Progenitor cell of endocrine pancreas (in vitro differentiated cells): ENCODE measurements around the gene CRK. TPM values are rescaled to one million over a fixed set of nuclear protein-coding genes. Genes with fewer than 3 reads are reported as not detected.

Source experiments
- DNase-seq: peaks from one replicate; pipeline ENCODE4 v3.0.0; 2021; ENCODE audit warnings: low spot score; ENCODE audit not compliant: unreplicated experiment
- H3K27ac Mint-ChIP-seq: 2 replicates; pipeline ENCODE4 v1.8.0; 2021; ENCODE audit warnings: mild to moderate bottlenecking, moderate library complexity, mixed read lengths
- H3K27me3 Mint-ChIP-seq: 2 replicates; pipeline ENCODE4 v1.8.0; 2021; ENCODE audit warnings: mixed read lengths
- H3K36me3 Mint-ChIP-seq: 2 replicates; pipeline ENCODE4 v1.8.0; 2022; ENCODE audit warnings: mixed read lengths; ENCODE audit not compliant: insufficient read depth
- H3K4me1 Mint-ChIP-seq: 2 replicates; pipeline ENCODE4 v1.8.0; 2021; ENCODE audit warnings: low read depth, mixed read lengths
- H3K4me3 Mint-ChIP-seq: 2 replicates; pipeline ENCODE4 v1.8.0; 2021; ENCODE audit warnings: low read depth, mild to moderate bottlenecking, moderate library complexity, mixed read lengths
- H3K9me3 Mint-ChIP-seq: 2 replicates; pipeline ENCODE4 v1.8.0; 2021; ENCODE audit warnings: low read depth, mixed read lengths
- CTCF ChIP-seq: fragments of 200-600 bp; sonication (generic); IDR thresholded peaks from one replicate; pipeline ENCODE4 v1.5.0; 2021; ENCODE audit warnings: antibody characterized with exemption, mild to moderate bottlenecking; ENCODE audit not compliant: unreplicated experiment
- total RNA-seq: library from RNA; stranded (reverse); gene quantifications from 2 replicates; pipeline ENCODE4 v1.2.1, GENCODE V29; 2021

Gene CRK
- total RNA-seq, 1 donor from 2014 or later, result 41.6 TPM

GRCh38 chr17:1498233-1498632, 42.2 kb upstream of the CRK start:
- no peak for TF ChIP-seq CTCF
- H3K27ac Mint-ChIP-seq, result no peak overlapping the region
- no peaks in the 10 kb centered on the region for H3K9me3 Mint-ChIP-seq
- no peaks in the 10 kb centered on the region for H3K4me1 Mint-ChIP-seq
- peaks cover 5% of the 10 kb centered on the region for H3K27me3 Mint-ChIP-seq
- H3K36me3 Mint-ChIP-seq, result no peaks in the 10 kb centered on the region
- H3K4me3 Mint-ChIP-seq, result no peak overlapping the region
- no peak for DNase-seq

GRCh38 chr17:1497831-1498230, 41.8 kb upstream of the CRK start:
- no peak overlapping the region for H3K27ac Mint-ChIP-seq
- H3K4me1 Mint-ChIP-seq, result no peaks in the 10 kb centered on the region
- no peaks in the 10 kb centered on the region for H3K9me3 Mint-ChIP-seq
- no peak for TF ChIP-seq CTCF
- DNase-seq, result no peak
- H3K4me3 Mint-ChIP-seq, result no peak overlapping the region
- peaks cover 5% of the 10 kb centered on the region for H3K27me3 Mint-ChIP-seq
- H3K36me3 Mint-ChIP-seq, result no peaks in the 10 kb centered on the region

- DNase-seq, result no peak
- TF ChIP-seq CTCF, result no peak
- H3K9me3 Mint-ChIP-seq, result no peaks in the 10 kb centered on the region
- H3K27ac Mint-ChIP-seq, result no peak overlapping the region
- H3K4me3 Mint-ChIP-seq, result no peak overlapping the region
- H3K4me1 Mint-ChIP-seq, result no peaks in the 10 kb centered on the region
- peaks cover 10% of the 10 kb centered on the region for H3K27me3 Mint-ChIP-seq
- H3K36me3 Mint-ChIP-seq, result no peaks in the 10 kb centered on the region
Measured at GRCh38 chr17:1496869-1497268, 40.8 kb upstream of the CRK start.

GRCh38 chr17:1495265-1495989, 39.4 kb upstream of the CRK start:
- H3K27ac Mint-ChIP-seq, result no peak overlapping the region
- H3K36me3 Mint-ChIP-seq, result no peaks in the 10 kb centered on the region
- peaks cover 4% of the 10 kb centered on the region for H3K4me1 Mint-ChIP-seq
- no peaks in the 10 kb centered on the region for H3K9me3 Mint-ChIP-seq
- no peak for DNase-seq
- no peak for TF ChIP-seq CTCF
- peaks cover 10% of the 10 kb centered on the region for H3K27me3 Mint-ChIP-seq
- no peak overlapping the region for H3K4me3 Mint-ChIP-seq

- Mint-ChIP-seq H3K4me3 (no peak overlapping the region), H3K9me3 (no peaks in the 10 kb centered on the region), H3K27me3 (peaks cover 10% of the 10 kb centered on the region), H3K4me1 (peaks cover 5% of the 10 kb centered on the region), H3K36me3 (no peaks in the 10 kb centered on the region), H3K27ac (no peak overlapping the region)
- no peak for TF ChIP-seq CTCF
- no peak for DNase-seq
Measured at GRCh38 chr17:1494736-1495253, 38.8 kb upstream of the CRK start.
